HL-60 (cell line): Measurements from ENCODE around the gene PRR33.

Source experiments
- DNase-seq, 2 experiments: peaks; one replicate each; pipeline ENCODE4 v3.0.0-alpha.2; 2010 to 2020; ENCODE audit warnings: low read depth in 1 of 2, low spot score in 1 of 2
- H3K27ac ChIP-seq: fragments of 250-450 bp; sonication (Bioruptor Pico); replicated peaks from 2 replicates; pipeline ENCODE4 v1.5.1; 2020; ENCODE audit warnings: mild to moderate bottlenecking, moderate library complexity
- H3K27me3 ChIP-seq: fragments of 250-450 bp; sonication (Bioruptor Pico); 2 replicates; pipeline ENCODE4 v1.5.1; 2021; ENCODE audit warnings: mild to moderate bottlenecking, moderate library complexity; ENCODE audit not compliant: insufficient read depth, poor library complexity, severe bottlenecking
- H3K4me3 ChIP-seq: replicated peaks from 2 replicates; pipeline ENCODE4 v1.5.1; 2011; ENCODE audit warnings: mild to moderate bottlenecking, control low read depth, low read length; ENCODE audit not compliant: insufficient read depth
- GABPA ChIP-seq: IDR thresholded peaks from 2 replicates; pipeline ENCODE4 v1.6.1; 2012; ENCODE audit warnings: low read depth
- POLR2AphosphoS5 ChIP-seq: IDR thresholded peaks from 2 replicates; pipeline ENCODE4 v1.6.1; 2012; ENCODE audit warnings: low read depth
- SPI1 ChIP-seq: IDR thresholded peaks from 2 replicates; pipeline ENCODE4 v1.6.1; 2012; ENCODE audit warnings: low read depth, mild to moderate bottlenecking, borderline replicate concordance
- TF ChIP-seq, protein P1 (sequence below): IDR thresholded peaks from one replicate; pipeline ENCODE4 v1.5.1; 2011; ENCODE audit warnings: low read length, control low read depth, inconsistent platforms; ENCODE audit not compliant: insufficient read depth
- TF ChIP-seq, protein P2 (sequence below): IDR thresholded peaks from 2 replicates; pipeline ENCODE4 v1.6.1; 2012; ENCODE audit warnings: low read depth; ENCODE audit not compliant: insufficient replicate concordance

The PRR33 gene

DNA sequence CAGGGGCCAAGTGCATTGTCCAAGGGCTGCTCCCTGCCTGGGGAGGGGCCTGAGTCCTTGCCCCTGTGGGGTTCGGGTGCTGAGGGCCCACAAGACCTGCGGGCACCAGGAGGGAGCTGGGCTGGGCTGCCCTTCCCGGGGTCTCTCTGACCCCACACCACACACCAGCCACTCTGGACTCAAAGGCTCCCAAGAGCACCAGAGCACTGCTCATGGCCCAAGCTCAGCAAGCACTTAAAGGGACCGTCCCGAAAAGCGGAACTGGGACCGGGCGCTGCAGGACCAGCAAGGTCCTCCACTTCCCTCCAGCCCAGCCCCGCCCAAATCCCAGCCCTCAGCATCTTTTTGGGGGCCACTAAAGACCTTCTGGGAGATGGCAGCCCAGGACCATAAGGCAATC lies 33.5 kb downstream of the PRR33 start:
- no peak for TF ChIP-seq GABPA
- TF ChIP-seq SPI1: peak; percentile 97
- H3K4me3 ChIP-seq: no peak overlapping the region
- no peak overlapping the region for H3K27ac ChIP-seq
- DNase-seq: peak in 1 of 2 experiments; percentile 53
- H3K27me3 ChIP-seq: no peaks in the 10 kb centered on the region

DNA sequence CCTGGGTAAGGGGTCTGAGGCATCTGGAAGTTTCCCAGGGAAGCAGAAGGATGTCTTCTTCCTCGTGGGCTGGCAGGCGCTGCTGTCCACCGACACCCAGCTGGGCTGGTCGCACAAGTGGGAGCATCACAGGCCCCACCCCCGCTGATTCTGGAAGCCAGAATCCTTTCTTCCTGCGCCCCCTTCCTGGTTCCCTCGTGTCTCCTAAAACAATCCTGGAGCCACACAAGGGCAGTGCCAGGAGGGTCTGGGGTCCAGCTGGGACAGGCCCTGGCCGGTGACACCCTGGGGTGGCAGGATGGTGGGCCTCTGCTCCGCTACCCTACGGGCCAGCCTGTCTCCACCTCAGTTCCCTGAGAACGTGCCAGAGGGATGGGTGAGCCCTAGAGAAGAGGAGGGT lies 34.6 kb downstream of the PRR33 start:
- H3K4me3 ChIP-seq: no peak overlapping the region
- no peak for DNase-seq
- H3K27me3 ChIP-seq: no peaks in the 10 kb centered on the region
- H3K27ac ChIP-seq: no peak overlapping the region
- TF ChIP-seq POLR2AphosphoS5: no peak
- TF ChIP-seq GABPA: no peak
- no peak for TF ChIP-seq SPI1
- TF ChIP-seq, protein P1, sequence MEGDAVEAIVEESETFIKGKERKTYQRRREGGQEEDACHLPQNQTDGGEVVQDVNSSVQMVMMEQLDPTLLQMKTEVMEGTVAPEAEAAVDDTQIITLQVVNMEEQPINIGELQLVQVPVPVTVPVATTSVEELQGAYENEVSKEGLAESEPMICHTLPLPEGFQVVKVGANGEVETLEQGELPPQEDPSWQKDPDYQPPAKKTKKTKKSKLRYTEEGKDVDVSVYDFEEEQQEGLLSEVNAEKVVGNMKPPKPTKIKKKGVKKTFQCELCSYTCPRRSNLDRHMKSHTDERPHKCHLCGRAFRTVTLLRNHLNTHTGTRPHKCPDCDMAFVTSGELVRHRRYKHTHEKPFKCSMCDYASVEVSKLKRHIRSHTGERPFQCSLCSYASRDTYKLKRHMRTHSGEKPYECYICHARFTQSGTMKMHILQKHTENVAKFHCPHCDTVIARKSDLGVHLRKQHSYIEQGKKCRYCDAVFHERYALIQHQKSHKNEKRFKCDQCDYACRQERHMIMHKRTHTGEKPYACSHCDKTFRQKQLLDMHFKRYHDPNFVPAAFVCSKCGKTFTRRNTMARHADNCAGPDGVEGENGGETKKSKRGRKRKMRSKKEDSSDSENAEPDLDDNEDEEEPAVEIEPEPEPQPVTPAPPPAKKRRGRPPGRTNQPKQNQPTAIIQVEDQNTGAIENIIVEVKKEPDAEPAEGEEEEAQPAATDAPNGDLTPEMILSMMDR: no peak
- TF ChIP-seq, protein P2, sequence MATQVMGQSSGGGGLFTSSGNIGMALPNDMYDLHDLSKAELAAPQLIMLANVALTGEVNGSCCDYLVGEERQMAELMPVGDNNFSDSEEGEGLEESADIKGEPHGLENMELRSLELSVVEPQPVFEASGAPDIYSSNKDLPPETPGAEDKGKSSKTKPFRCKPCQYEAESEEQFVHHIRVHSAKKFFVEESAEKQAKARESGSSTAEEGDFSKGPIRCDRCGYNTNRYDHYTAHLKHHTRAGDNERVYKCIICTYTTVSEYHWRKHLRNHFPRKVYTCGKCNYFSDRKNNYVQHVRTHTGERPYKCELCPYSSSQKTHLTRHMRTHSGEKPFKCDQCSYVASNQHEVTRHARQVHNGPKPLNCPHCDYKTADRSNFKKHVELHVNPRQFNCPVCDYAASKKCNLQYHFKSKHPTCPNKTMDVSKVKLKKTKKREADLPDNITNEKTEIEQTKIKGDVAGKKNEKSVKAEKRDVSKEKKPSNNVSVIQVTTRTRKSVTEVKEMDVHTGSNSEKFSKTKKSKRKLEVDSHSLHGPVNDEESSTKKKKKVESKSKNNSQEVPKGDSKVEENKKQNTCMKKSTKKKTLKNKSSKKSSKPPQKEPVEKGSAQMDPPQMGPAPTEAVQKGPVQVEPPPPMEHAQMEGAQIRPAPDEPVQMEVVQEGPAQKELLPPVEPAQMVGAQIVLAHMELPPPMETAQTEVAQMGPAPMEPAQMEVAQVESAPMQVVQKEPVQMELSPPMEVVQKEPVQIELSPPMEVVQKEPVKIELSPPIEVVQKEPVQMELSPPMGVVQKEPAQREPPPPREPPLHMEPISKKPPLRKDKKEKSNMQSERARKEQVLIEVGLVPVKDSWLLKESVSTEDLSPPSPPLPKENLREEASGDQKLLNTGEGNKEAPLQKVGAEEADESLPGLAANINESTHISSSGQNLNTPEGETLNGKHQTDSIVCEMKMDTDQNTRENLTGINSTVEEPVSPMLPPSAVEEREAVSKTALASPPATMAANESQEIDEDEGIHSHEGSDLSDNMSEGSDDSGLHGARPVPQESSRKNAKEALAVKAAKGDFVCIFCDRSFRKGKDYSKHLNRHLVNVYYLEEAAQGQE: no peak

DNA sequence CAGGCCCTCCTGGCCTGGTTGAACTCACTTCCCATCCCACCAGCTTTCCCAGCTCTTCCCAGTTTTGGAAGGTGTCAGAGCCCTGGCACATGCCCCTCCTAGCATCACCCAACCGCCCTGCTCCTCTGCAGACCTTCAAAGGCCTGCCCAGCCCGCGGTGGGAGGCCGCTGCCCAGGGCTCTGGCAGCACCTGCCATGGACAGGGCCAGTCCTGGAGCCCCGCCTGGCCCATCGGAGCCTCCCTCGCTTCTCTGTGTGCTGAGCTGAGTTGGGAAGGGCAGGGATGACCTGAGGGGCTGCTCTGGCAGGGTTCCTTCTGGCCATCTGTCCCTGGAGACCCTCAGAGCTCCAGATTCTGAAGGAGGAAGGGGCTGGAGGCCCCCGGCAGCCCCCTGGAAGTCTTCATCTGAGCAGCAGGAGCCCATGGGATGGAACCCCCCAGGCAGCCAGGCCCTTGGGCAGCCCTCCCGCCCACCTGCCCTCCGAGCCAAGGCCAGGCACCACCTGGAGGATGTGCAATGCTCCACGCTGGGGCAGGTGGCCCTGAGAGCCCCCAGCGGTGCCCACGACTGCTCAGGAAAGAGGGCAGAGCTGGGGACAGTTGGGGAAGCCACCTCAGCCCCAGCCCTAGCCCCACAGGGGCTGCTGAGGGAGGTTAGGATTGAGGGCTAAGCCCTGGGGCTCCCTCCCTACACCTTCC lies 35.2 kb downstream of the PRR33 start:
- Histone ChIP-seq H3K4me3 (no peak overlapping the region), H3K27ac (no peak overlapping the region), H3K27me3 (no peaks in the 10 kb centered on the region)
- TF ChIP-seq SPI1 (no peak), POLR2AphosphoS5 (no peak), GABPA (no peak)
- TF ChIP-seq, protein P2: no peak
- TF ChIP-seq, protein P1: no peak
- DNase-seq: no peak

DNA sequence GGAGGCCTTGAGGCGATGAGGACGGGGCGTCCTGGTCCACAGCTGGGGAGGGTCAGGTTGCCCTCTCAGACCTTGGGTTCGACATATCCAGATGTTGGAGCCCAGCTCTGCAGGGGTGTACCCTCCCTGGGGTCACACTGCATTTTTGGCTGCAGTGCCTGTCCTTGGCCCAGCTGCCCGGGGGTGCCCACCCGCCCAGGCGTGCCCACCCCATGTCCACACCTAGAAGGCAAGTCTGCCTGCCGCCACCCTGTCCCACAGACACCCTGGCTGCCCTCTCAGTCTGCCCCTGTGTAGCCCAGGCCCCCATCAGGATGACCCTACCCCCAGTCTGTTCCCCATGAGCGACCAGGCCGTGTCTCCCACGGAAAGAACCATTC lies 35.8 kb downstream of the PRR33 start:
- no peak for DNase-seq
- TF ChIP-seq, protein P2: no peak
- no peak for TF ChIP-seq GABPA
- no peak for TF ChIP-seq POLR2AphosphoS5
- TF ChIP-seq SPI1: no peak
- TF ChIP-seq, protein P1: no peak
- Histone ChIP-seq H3K4me3 (no peak overlapping the region), H3K27me3 (no peaks in the 10 kb centered on the region), H3K27ac (no peak overlapping the region)
